CD4-positive, alpha-beta T cell treated with Interleukin-2 at 100 ng/mL for 4 hours (primary cell): ENCODE measurements around the gene RAB7A.

Experiments
- DNase-seq: peaks from one replicate; pipeline ENCODE4 v3.0.0-alpha.2; 2020; ENCODE audit warnings: low spot score

The RAB7A gene

GRCh38 chr3:128853826-128854225, 127.8 kb downstream of the RAB7A start:
- no peak for DNase-seq

- no peak for DNase-seq
Measured at GRCh38 chr3:128854475-128854874, 128.5 kb downstream of the RAB7A start.

GRCh38 chr3:128855569-128855968, 129.6 kb downstream of the RAB7A start:
- DNase-seq = no peak

GRCh38 chr3:128858167-128858566, 132.2 kb downstream of the RAB7A start:
- no peak for DNase-seq

GRCh38 chr3:128859630-128860029, 133.6 kb downstream of the RAB7A start:
- no peak for DNase-seq

- no peak for DNase-seq
Measured at GRCh38 chr3:128861491-128861890, 135.5 kb downstream of the RAB7A start.

- DNase-seq = no peak
Measured at GRCh38 chr3:128863560-128863959, 137.6 kb downstream of the RAB7A start.
